A549 (cell line): Measurements from ENCODE around the gene NDUFA12.

Source experiments
- CHD2 ChIP-seq: fragments of 150-350 bp; IDR thresholded peaks from 2 replicates; pipeline ENCODE4 v1.6.1; 2014; ENCODE audit warnings: low read length; ENCODE audit not compliant: partially characterized antibody
- EP300 ChIP-seq, 2 experiments: fragments of >200 bp; sonication (Bioruptor Twin); formaldehyde crosslinking; IDR thresholded peaks; 2 replicates in 1 of 2; 3 replicates in 1 of 2; pipeline ENCODE4 v1.6.1; 2016 to 2017
- MYC ChIP-seq: IDR thresholded peaks from 2 replicates; pipeline ENCODE4 v1.6.1; 2012; ENCODE audit warnings: mild to moderate bottlenecking, inconsistent platforms, low read length, improper control_type of control experiment, borderline replicate concordance
- TF ChIP-seq, protein P1 (sequence below): fragments of >200 bp; sonication (Bioruptor Twin); formaldehyde crosslinking; IDR thresholded peaks from 3 replicates; pipeline ENCODE4 v1.5.1; 2016

GRCh38 chr12:94938583-94938982, 64.9 kb downstream of the NDUFA12 start:
- TF ChIP-seq, protein P1, sequence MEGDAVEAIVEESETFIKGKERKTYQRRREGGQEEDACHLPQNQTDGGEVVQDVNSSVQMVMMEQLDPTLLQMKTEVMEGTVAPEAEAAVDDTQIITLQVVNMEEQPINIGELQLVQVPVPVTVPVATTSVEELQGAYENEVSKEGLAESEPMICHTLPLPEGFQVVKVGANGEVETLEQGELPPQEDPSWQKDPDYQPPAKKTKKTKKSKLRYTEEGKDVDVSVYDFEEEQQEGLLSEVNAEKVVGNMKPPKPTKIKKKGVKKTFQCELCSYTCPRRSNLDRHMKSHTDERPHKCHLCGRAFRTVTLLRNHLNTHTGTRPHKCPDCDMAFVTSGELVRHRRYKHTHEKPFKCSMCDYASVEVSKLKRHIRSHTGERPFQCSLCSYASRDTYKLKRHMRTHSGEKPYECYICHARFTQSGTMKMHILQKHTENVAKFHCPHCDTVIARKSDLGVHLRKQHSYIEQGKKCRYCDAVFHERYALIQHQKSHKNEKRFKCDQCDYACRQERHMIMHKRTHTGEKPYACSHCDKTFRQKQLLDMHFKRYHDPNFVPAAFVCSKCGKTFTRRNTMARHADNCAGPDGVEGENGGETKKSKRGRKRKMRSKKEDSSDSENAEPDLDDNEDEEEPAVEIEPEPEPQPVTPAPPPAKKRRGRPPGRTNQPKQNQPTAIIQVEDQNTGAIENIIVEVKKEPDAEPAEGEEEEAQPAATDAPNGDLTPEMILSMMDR, result no peak
- TF ChIP-seq EP300 (IDR thresholded peaks at IDR 0.05) (no peak), MYC (no peak), CHD2 (no peak)
